Heart right ventricle (tissue), 16 donors: ENCODE measurements around the gene C1orf94. TPM values are rescaled to one million over a fixed set of nuclear protein-coding genes. Genes with fewer than 3 reads are reported as not detected.

Experiments
- ATAC-seq, 8 donors: fragments of 200-7000 bp; cut with Tn5 transposase; one replicate each; pipeline ENCODE4 v1.9.1; 2020; ENCODE audit warnings: mild to moderate bottlenecking in 8 of 8, moderate library complexity in 8 of 8, moderate number of reproducible peaks in 1 of 8
- DNase-seq, 2 donors: peaks; one replicate each; pipeline ENCODE4 v3.0.0-alpha.2; 2020
- H3K27ac ChIP-seq, 10 donors: fragments of 200-600 bp; sonication (generic) in 2 of 10; one replicate each; pipeline versions ENCODE4 v1.5.0 to v1.8.0; 2020 to 2022; ENCODE audit warnings: mild to moderate bottlenecking in 3 of 10
- H3K27me3 ChIP-seq, 7 donors: fragments of 200-600 bp; one replicate each; pipeline ENCODE4 v1.8.0; 2021 to 2022; ENCODE audit warnings: mild to moderate bottlenecking in 2 of 7
- H3K36me3 ChIP-seq, 9 donors: fragments of 200-600 bp; sonication (generic) in 1 of 9; one replicate each; pipeline versions ENCODE4 v1.5.0 to v1.8.0; 2020 to 2022; ENCODE audit warnings: mild to moderate bottlenecking in 2 of 9
- H3K4me1 ChIP-seq, 9 donors: fragments of 200-600 bp; sonication (generic) in 1 of 9; one replicate each; pipeline versions ENCODE4 v1.5.0 to v1.8.0; 2020 to 2022; ENCODE audit warnings: mild to moderate bottlenecking in 4 of 9
- H3K4me3 ChIP-seq, 10 donors: fragments of 200-600 bp; sonication (generic) in 2 of 10; one replicate each; pipeline versions ENCODE4 v1.5.0 to v1.8.0; 2020 to 2022; ENCODE audit warnings: mild to moderate bottlenecking in 7 of 10, moderate library complexity in 2 of 10
- H3K9me3 ChIP-seq, 11 donors: fragments of 200-600 bp in 10 of 11; sonication (generic) in 2 of 11; one replicate each; pipeline versions ENCODE4 v1.5.0 to v1.8.0; 2013 to 2022; ENCODE audit warnings: mild to moderate bottlenecking in 2 of 11, control low read depth in 1 of 11, moderate library complexity in 1 of 11
- CTCF ChIP-seq, 9 donors: fragments of 200-600 bp; sonication (generic) in 2 of 9; IDR thresholded peaks; one replicate each; pipeline versions ENCODE4 v1.5.0 to v1.8.0; 2021 to 2022; ENCODE audit warnings: antibody characterized with exemption in 9 of 9, mild to moderate bottlenecking in 5 of 9, moderate library complexity in 1 of 9
- WGBS, 2 donors: extraction: QIAGEN DNeasy Blood & Tissue Kit; methylation state at CpG; one replicate each; pipeline ENCODE4 v1.1.7; 2013; ENCODE audit warnings: inconsistent platforms in 1 of 2; 5-methylcytosine and 5-hydroxymethylcytosine counted together
- intact Hi-C, 10 donors: fragments of 100-400 bp; cut with DNase I; formaldehyde crosslinking; loops; one replicate each; pipeline versions ENCODE4 v1.11.1 to v1.14.2; 2022
- polyA plus RNA-seq, 2 donors: library from polyadenylated mRNA; stranded (reverse); fragments of 200-250 nt; gene quantifications; one replicate each; pipeline ENCODE4 v1.2.3, GENCODE V29; 2013
- total RNA-seq, 10 donors: library from RNA; stranded (reverse); fragmentation: NEBNext Ultra II Directional in 3 of 10; extraction: Animal tissue kit (Norgen Biotek cat#: 25700) in 3 of 10; gene quantifications; one replicate each; pipeline versions ENCODE4 v1.2.1 to v1.2.4, GENCODE V29; 2021 to 2023
- donor health status: Arrhythmogenic right ventricular cardiomyopathy.
- donor health status: ischemic (EF 13 %, LVEDD 7.1; RV severe dilation, severe dysfunction).
- donor health status: healthy with polysubstance abuse.
- donor health status: DM: no; HTN: yes; CAD: no.
- donor health status: DM: no; HTN: no; CAD: no.
- donor health status: ischemic (EF 25% LVEDD 6.9; RV normal size, moderate dysfunction).
- donor health status: ischemic (EF 25% LVEDD 5.7; RV mildly dilated, moderate dysfunction).
- donor health status: healthy.
- donor health status: DM: yes; HTN: yes; CAD: no.
- donor health status: Ischemic cardiomyopathy.
- donor health status: ischemic (EF 35%, LVEDD 5.7; RV mildly dilated, moderate dysfunction).
- donor health status: nonischemic (EF 11% LVEDD 7.7; RV severe dilation, severe dysfunction).
- donor health status: DM: yes; HTN: yes; CAD: no.
- donor health status: PGD.
- donor health status: ischemic (EF 29% LVEDD 5.4; RV normal size, mild dysfunction).
- donor health status: nonischemic (EF 23%, LVEDD 6.1; RV moderate dilation, normal function).

Gene C1orf94
- total and polyA plus RNA-seq, 12 donors = 0.01 to 0.11 TPM; not detected in 10

- H3K4me1 ChIP-seq = no peaks in the 10 kb centered on the region
- H3K27ac ChIP-seq = no peak overlapping the region
- no peak for TF ChIP-seq CTCF (IDR thresholded peaks at IDR 0.05)
- 78 to 82% methylated on average over 3 of the region's 3 CpGs for WGBS, 2 donors
- no peak for DNase-seq
- no peaks in the 10 kb centered on the region for H3K36me3 ChIP-seq
- intact Hi-C loops = no loop called here
- no peak for ATAC-seq
- no peaks in the 10 kb centered on the region for H3K9me3 ChIP-seq
- H3K4me3 ChIP-seq = no peak overlapping the region
- peaks cover 0 to 64% (median 54%) of the 10 kb centered on the region in 7 donors for H3K27me3 ChIP-seq
Measured at GRCh38 chr1:34265396-34265795, 88.7 kb downstream of the C1orf94 start.

- Histone ChIP-seq H3K36me3 (no peaks in the 10 kb centered on the region), H3K4me3 (no peak overlapping the region), H3K27ac (no peak overlapping the region), H3K4me1 (no peaks in the 10 kb centered on the region), H3K9me3 (no peaks in the 10 kb centered on the region), H3K27me3 (peaks cover 0 to 64% (median 54%) of the 10 kb centered on the region in 7 donors)
- DNase-seq (no peak), ATAC-seq (no peak)
- intact Hi-C loops = no loop called here
- 21 to 22% methylated on average over 16 of the region's 16 CpGs for WGBS, 2 donors
- no peak for TF ChIP-seq CTCF (IDR thresholded peaks at IDR 0.05)
Measured at GRCh38 chr1:34266127-34266951, 89.6 kb downstream of the C1orf94 start.

- ATAC-seq = no peak
- 77 to 80% methylated on average over 5 of the region's 5 CpGs for WGBS, 2 donors
- peaks cover 0 to 64% (median 54%) of the 10 kb centered on the region in 7 donors for H3K27me3 ChIP-seq
- H3K4me3 ChIP-seq = no peak overlapping the region
- no peak for TF ChIP-seq CTCF (IDR thresholded peaks at IDR 0.05)
- no peak overlapping the region for H3K27ac ChIP-seq
- no peaks in the 10 kb centered on the region for H3K4me1 ChIP-seq
- intact Hi-C loops = no loop called here
- DNase-seq = no peak
- H3K36me3 ChIP-seq = no peaks in the 10 kb centered on the region
- no peaks in the 10 kb centered on the region for H3K9me3 ChIP-seq
Measured at GRCh38 chr1:34267326-34267725, 90.6 kb downstream of the C1orf94 start.

- intact Hi-C loops = no loop called here
- peaks cover 0 to 55% (median 45%) of the 10 kb centered on the region in 7 donors for H3K27me3 ChIP-seq
- TF ChIP-seq CTCF (IDR thresholded peaks at IDR 0.05) = no peak
Measured at GRCh38 chr1:34268311-34268954, 91.7 kb downstream of the C1orf94 start.

More at GRCh38 chr1:34268311-34268954, 91.7 kb downstream of the C1orf94 start:
- 28 to 34% methylated on average over 5 of the region's 5 CpGs for WGBS, 2 donors
- Histone ChIP-seq H3K27ac (no peak overlapping the region), H3K9me3 (no peaks in the 10 kb centered on the region), H3K4me1 (no peaks in the 10 kb centered on the region), H3K4me3 (no peak overlapping the region), H3K36me3 (no peaks in the 10 kb centered on the region)
- ATAC-seq (no peak), DNase-seq (no peak)

Other genes with a start within 250 kb of the C1orf94 start
- gene CSMD2, start 11.7 kb upstream of the C1orf94 start, total RNA-seq = under 1 TPM in 9 of 10 donors, not detected in 1; 0.05 to 0.97 (median 0.15) TPM
- under 1 TPM; 0.04 to 0.07 TPM for gene CSMD2, start 11.7 kb upstream of the C1orf94 start, polyA plus RNA-seq